ENCODE data around the gene RNF217.
A peak's percentile ranks its signal among the peaks of the same experiment; 100 is the strongest.

Gene RNF217

GRCh38 chr6:124973780-124974179, 11.5 kb downstream of the RNF217 start:
- peaks cover 4% of the 10 kb centered on the region for H3K9me3 Mint-ChIP-seq
- peaks cover 12% of the 10 kb centered on the region for H3K4me1 Mint-ChIP-seq

GRCh38 chr6:124974771-124975377, 12.6 kb downstream of the RNF217 start:
- Mint-ChIP-seq H3K27me3 (ENCODE audit: low read depth) (no peaks in the 10 kb centered on the region), H3K4me3 (no peak overlapping the region), H3K27ac (no peak overlapping the region), H3K4me1 (peaks cover 21% of the 10 kb centered on the region), H3K9me3 (peaks cover 12% of the 10 kb centered on the region), H3K36me3 (ENCODE audit: low read depth) (peaks cover 48% of the 10 kb centered on the region)
- TF ChIP-seq, protein P1, sequence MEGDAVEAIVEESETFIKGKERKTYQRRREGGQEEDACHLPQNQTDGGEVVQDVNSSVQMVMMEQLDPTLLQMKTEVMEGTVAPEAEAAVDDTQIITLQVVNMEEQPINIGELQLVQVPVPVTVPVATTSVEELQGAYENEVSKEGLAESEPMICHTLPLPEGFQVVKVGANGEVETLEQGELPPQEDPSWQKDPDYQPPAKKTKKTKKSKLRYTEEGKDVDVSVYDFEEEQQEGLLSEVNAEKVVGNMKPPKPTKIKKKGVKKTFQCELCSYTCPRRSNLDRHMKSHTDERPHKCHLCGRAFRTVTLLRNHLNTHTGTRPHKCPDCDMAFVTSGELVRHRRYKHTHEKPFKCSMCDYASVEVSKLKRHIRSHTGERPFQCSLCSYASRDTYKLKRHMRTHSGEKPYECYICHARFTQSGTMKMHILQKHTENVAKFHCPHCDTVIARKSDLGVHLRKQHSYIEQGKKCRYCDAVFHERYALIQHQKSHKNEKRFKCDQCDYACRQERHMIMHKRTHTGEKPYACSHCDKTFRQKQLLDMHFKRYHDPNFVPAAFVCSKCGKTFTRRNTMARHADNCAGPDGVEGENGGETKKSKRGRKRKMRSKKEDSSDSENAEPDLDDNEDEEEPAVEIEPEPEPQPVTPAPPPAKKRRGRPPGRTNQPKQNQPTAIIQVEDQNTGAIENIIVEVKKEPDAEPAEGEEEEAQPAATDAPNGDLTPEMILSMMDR (IDR thresholded peaks at IDR 0.05; ENCODE audit: unreplicated experiment in 3 of 3): no peak

More at GRCh38 chr6:124973780-124974179, 11.5 kb downstream of the RNF217 start:
- no peaks in the 10 kb centered on the region for H3K27me3 Mint-ChIP-seq (ENCODE audit: low read depth)
- TF ChIP-seq, protein P1 (IDR thresholded peaks at IDR 0.05; ENCODE audit: unreplicated experiment in 3 of 3): no peak
- no peak overlapping the region for H3K4me3 Mint-ChIP-seq
- peaks cover 37% of the 10 kb centered on the region for H3K36me3 Mint-ChIP-seq (ENCODE audit: low read depth)
- no peak overlapping the region for H3K27ac Mint-ChIP-seq

DNA sequence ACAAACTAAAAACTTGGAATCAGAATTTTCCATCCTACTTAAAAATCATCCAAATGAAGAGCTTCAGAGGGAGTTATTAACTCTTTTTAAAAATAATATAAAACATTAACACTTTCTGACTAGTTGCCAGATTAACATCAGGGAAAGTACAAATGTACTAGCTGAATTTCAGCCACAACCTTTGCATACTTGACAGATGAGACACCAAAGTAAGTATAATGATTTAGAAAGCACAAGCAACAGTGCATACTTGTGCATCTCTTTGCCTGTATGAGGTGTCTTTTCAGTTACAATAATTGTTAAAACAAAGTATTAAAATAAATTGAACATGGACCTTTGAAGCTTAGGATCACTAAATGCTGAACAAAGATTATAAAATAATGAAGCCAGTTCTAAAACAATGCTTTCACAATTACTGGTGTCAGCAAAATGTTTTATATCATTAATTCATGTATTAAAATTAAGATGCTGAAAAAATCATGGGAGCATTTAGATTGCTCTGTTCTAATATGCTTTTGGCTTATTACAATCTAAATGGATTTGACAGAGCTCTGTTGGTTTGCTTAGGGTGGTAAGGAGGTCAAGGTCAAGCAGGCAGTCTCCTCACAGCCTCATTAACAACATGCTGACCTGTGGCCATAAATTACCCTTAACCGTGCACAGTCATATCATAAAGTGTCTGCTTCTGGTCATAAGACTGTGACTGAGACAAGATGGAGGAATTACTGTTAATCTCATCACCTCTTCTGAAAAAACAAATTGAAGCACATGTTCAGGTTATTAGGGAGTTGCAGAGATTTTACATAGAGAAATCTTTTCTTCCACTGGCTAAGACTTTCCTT, 15.1 kb downstream of the RNF217 start:
- Mint-ChIP-seq H3K27me3 (ENCODE audit: low read depth) (no peaks in the 10 kb centered on the region), H3K4me1 (peaks cover 26% of the 10 kb centered on the region), H3K27ac (peak overlapping the region in 1 of 3 experiments; percentile 43), H3K9me3 (peaks cover 12% of the 10 kb centered on the region), H3K36me3 (ENCODE audit: low read depth) (peaks cover 53% of the 10 kb centered on the region), H3K4me3 (no peak overlapping the region)
- TF ChIP-seq, protein P1 (IDR thresholded peaks at IDR 0.05; ENCODE audit: unreplicated experiment in 3 of 3): no peak

GRCh38 chr6:124978451-124979293, 16.4 kb downstream of the RNF217 start:
- Mint-ChIP-seq H3K27ac (peak overlapping the region in 1 of 3 experiments; percentile 1), H3K36me3 (ENCODE audit: low read depth) (peaks cover 44% of the 10 kb centered on the region), H3K27me3 (ENCODE audit: low read depth) (no peaks in the 10 kb centered on the region), H3K9me3 (peaks cover 12% of the 10 kb centered on the region), H3K4me1 (peaks cover 29% of the 10 kb centered on the region), H3K4me3 (no peak overlapping the region)
- TF ChIP-seq, protein P1 (IDR thresholded peaks at IDR 0.05; ENCODE audit: unreplicated experiment in 3 of 3): no peak

DNA sequence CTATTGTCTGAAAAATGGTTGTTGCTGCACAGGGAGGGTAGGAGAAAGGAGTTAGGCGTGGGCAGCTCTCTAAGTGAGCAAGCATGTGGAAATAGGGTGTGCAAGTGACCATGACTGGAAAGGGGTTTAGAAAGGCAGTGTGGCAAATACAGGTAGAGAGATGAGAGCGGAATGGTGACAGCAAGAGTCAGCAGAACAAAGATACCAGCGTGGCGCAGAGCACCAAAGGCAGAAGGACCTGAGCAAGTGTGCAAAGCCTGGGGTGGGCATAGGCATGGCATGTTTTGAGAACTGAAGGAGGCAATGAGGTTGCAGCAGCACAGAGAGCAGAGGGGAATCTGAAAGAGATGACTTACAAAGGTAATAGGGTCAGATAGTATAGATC, 17.0 kb downstream of the RNF217 start:
- Mint-ChIP-seq H3K9me3 (peaks cover 12% of the 10 kb centered on the region), H3K36me3 (ENCODE audit: low read depth) (peaks cover 44% of the 10 kb centered on the region), H3K4me3 (no peak overlapping the region), H3K27me3 (ENCODE audit: low read depth) (no peaks in the 10 kb centered on the region), H3K4me1 (peaks cover 36% of the 10 kb centered on the region), H3K27ac (peak overlapping the region in 1 of 3 experiments; percentile 1)
- TF ChIP-seq, protein P1 (IDR thresholded peaks at IDR 0.05; ENCODE audit: unreplicated experiment in 3 of 3): no peak
